CD4-positive, alpha-beta T cell treated with Interleukin-17A for 4 hours (primary cell): Measurements from ENCODE around the gene COA7.
"Not testable (repeated sequence)": the region's sequence is repeated elsewhere in the genome, so short reads cannot be mapped to it uniquely, and the experiment has no call there.

Experiments
- DNase-seq: peaks from one replicate; pipeline ENCODE4 v3.0.0-alpha.2; 2020; ENCODE audit warnings: mixed read lengths

Gene COA7

DNA sequence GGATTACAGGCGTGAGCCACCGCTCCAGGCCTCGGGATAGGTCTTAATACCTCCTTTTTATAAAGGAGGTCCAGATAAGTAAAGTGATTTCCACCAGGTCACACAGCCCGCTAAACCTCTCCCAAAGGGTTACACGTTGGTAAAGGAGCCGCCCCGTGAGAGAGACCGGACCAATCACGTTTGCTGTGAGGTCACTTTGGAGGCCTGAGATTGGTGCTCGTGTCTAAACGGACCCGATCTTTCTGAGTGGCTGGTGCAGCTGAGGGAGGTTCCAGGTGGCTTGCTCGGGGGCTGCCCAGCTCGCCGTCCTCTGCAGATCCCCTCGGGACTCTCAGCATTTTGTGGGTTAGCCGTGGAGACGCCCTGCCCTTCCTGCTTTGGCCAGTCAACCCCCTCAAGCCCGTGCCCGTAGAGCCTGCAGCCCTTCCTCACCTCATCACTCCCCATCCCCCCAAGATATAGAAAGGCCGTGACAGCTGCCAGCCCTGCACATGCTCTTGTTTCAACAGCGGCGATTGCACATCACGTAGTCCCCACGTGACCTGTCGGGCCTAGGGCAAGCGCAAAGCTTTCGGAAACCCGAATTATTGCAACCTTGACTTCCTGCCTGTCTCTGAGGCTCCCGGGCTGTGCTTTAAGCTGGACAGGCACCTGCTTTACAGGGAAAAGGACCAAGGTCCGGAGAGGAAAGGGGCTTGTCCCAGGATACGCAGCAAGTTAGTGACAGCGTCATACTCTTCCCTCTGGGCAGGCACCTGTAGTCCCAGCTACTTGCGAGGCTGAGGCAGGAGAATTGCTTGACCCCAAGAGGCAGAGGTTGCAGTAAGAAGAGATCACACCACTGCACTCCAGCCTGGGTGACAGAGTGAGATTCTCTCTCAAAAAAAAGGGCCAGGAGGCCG lies 5.0 kb upstream of the COA7 start:
- DNase-seq, result peak; percentile 84

- no peak for DNase-seq
These were observed 2.5 kb downstream of the COA7 start for GRCh38 chr1:52695627-52696026.

DNA sequence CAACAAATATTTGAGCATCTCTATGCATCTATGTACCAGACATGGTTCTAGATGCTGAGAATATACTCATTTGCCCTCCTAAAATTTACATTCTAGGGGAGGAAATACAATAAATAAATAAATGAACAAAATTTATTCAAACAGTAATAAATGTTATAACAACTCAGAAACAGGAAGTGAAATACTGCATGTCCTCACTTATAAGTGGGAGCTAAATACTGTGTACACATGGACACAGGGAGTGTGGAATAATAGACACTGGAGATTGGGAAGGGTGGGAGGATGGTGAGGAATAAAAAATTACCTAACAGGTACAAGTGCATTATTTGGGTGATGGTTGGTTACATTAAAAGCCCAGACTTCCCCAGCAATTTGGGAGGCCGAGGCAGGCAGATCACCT lies 4.3 kb downstream of the COA7 start:
- DNase-seq, result no peak

- not testable (repeated sequence) for DNase-seq
These were observed 4.8 kb downstream of the COA7 start for GRCh38 chr1:52693351-52693750.

- no peak for DNase-seq
These were observed 5.5 kb downstream of the COA7 start for GRCh38 chr1:52692697-52693096.

- no peak for DNase-seq
These were observed 6.3 kb downstream of the COA7 start for GRCh38 chr1:52691821-52692220.

DNA sequence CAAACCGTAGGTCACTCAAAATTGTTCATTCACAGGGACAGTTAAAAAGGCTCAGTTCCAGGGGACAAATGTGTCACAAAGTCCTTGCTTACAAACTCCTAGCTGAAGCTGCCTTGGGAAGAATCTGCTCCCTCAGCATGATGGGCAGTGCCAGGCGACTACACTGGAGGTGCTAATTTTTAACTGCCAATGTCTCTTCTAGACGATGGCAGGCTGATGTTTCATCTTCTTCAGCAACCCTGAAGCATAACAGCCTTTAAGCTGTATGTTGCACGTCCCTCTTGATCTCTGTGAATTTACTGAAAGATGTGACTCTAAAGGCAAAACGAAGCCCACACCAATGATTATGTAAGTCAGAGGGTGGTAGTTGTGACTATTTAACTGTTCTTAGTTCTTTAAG lies 11.3 kb downstream of the COA7 start:
- no peak for DNase-seq

DNA sequence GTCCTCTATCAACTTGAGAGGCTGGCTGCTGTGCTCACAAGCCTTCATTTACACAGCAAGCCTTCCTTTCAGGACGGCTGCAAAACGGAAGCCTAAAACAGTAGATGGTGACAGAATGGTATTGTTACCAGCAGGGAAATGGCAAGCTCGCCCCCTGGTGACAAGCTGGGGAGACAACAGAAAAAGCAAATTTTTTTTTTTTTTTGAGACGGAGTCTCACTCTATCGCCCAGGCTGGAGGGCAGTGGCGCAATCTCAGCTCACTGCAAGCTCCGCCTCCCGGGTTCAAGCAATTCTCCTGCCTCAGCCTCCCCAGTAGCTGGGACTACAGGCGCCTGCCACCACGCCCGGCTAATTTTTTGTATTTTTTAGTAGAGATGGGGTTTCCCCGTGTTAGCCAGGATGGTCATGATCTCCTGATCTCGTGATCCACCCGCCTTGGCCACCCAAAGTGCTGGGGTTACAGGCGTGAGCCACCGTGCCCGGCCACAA lies 11.8 kb downstream of the COA7 start:
- peak; percentile 86 for DNase-seq

GRCh38 chr1:52684545-52684944 lies 13.6 kb downstream of the COA7 start:
- no peak for DNase-seq

- no peak for DNase-seq
These were observed 14.7 kb downstream of the COA7 start for GRCh38 chr1:52683367-52683940.

DNA sequence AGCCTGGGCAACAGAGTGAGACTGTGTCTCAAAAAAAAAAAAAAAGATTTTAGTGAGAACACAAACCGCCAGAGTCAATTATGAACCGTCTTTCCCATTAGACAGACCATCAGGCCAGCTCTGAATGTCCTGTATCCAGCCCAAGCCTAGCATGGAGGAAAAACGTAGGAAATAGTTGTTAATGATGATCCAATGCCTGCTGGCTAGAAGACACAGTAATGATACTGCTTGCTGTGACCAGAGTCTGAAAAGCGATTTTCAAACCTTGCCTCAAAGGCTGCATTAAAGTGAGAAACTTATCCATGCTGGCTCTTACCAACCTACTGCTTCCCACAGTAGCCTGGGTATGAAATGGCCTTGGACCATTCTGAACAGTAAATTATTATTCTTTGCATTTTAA lies 17.0 kb downstream of the COA7 start:
- no peak for DNase-seq

- no peak for DNase-seq
These were observed 17.8 kb downstream of the COA7 start for GRCh38 chr1:52680353-52680752.

- no peak for DNase-seq
These were observed 18.6 kb downstream of the COA7 start for GRCh38 chr1:52679498-52679897.

GRCh38 chr1:52679048-52679447 lies 19.1 kb downstream of the COA7 start:
- no peak for DNase-seq

GRCh38 chr1:52677076-52677806 lies 20.9 kb downstream of the COA7 start:
- no peak for DNase-seq

- DNase-seq, result no peak
These were observed 21.8 kb downstream of the COA7 start for GRCh38 chr1:52676249-52676903.

DNA sequence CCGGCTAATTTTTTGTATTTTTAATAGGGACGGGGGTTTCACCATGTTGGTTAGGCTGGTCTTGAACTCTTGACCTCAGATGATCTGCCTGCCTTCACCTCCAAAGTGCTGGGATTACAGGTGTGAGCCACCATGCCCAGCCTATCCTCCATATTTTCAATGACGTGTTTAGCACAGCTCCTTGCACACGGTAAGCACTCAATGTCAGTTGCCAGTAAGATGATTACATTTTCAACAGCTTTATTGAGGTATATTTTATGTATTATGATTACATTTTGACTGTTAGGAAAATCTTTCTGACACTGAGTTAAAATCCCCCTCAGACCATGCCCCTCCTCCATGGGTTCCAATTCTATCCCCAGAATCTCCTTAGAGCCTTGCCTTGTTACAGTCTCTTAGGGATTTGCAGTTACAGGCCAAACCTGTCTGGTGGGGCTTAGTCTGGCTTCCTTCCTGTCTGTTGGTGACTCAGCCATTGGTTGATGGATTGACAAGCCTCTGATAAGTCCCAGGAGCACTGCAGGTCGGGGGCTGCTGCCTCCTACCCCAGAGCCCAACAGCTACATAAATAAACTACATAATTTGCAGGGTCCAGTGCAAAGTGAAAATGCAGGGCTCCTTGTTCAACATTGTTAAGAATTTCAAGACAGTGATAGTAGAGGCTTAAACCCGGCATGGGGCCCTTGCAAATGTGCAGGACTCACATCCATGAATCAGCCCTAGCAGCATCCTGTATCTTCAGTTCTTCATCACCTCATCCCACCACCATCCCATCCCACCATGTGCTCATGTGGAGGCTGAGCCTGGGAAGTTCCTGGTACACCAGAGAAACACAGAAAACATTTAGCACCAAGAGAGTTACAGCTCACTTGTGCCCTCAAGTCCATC lies 23.4 kb downstream of the COA7 start:
- peak; percentile 52 for DNase-seq

- no peak for DNase-seq
These were observed 24.6 kb downstream of the COA7 start for GRCh38 chr1:52673513-52673912.

DNA sequence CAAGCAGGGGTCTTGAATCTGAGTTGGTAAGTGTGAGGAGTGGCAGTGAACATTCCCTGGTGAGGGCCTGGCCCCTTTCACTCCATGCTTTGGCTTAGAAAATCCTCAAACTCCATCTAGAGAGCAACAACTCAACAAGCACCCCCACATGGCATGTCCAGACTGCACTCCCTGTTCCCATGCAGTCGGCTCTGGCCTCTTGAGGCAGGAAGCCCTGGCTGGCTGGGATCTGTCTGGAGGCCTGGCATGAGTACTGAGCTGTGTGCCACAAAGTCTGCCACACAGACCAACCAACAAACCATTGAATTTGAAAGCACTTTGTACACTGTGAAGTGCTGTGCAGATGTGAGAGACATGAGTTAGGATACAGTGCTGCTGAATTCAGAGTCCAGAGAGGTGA lies 25.2 kb downstream of the COA7 start:
- DNase-seq, result no peak

DNA sequence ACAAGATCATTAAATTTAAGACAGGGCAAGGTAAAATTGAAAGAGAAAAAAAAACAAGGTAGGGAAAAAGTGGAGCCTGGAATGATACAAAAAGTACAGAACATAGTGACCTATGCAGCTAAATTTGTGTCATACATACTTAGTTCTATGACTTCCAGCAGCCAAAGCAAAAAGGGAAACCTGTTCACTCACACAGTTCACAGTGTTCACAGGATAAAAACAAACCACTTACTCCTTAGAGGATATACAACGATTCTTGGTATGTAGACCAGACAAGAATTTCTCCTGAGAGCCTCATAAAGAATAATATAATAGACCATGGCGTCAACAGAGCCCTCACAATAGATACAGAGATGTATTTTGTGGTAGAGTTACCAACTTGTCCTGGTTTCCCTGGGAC lies 27.5 kb downstream of the COA7 start:
- DNase-seq, result no peak

DNA sequence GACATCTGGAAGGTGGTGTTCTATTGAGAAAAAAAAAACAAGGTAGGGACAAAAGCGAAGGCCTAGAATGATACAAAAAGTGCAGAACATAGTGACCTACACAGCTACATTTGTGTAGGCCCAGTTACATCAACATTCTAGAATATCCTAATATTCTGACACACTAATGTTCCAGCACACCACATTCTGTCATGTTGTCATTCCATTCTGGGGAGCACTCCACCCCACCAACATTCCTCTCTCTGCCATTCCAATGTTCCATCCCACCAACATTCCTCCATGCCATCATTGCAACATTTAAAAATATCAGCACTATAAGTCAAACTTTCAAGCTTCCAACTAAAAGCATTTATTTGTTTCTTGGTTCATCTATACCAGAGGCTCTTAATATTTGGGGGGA lies 28.5 kb downstream of the COA7 start:
- DNase-seq, result no peak

DNA sequence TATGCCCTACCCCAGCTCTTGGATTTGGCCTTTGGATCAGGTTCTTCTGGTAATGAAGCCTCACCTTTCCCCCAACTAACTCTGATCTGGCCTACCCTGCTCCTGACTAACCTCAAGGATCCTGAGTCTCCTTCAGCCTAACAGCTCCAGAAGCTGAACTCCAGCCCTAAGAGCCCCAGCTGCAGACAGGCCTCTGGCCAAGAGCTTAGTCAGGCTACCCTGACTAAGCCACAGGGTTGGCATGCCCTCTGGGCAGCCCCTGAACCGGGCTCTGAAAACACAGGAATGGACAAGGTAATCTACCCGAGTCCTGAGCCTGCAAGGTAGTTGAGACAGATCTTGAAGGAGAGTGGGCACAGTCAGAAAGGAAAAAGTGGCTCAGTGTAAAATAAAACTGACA lies 29.4 kb downstream of the COA7 start:
- no peak for DNase-seq
